K562 (cell line): Measurements from ENCODE around the gene EXOC4. TPM values are rescaled to one million over a fixed set of nuclear protein-coding genes. Genes with fewer than 3 reads are reported as not detected.

ENCODE experiments used
- ATAC-seq: fragments of 200-7000 bp; cut with Tn5 transposase; 3 replicates; pipeline ENCODE4 v1.9.1; 2020; ENCODE audit warnings: moderate library complexity
- BruUV-seq: library from RNA; stranded (reverse); fragments of 400-500 nt; replicated peaks from 2 replicates; lab custom pipeline; 2021; lab: Mats Ljungman, UMichigan
- CTCF ChIA-PET: fragments of 300-600 bp; formaldehyde crosslinking; extraction: SDS; loops from one replicate; lab custom pipeline; 2021; ENCODE audit warnings: low intra/inter-chr PET ratio; lab: Yijun Ruan, JAX
- POLR2A ChIA-PET: fragments of 300-600, 350-650 bp; sonication (Branson Sonifier 250); formaldehyde crosslinking; extraction: SDS; loops from one replicate; lab custom pipeline; 2021; ENCODE audit warnings: antibody characterized with exemption, inconsistent platforms; lab: Yijun Ruan, JAX
- DNase-seq, 4 experiments: peaks; one replicate each; pipeline versions ENCODE4 v3.0.0 to v3.0.0-alpha.2; 2011 to 2018; ENCODE audit warnings: low spot score in 3 of 4, mixed read lengths in 3 of 4; ENCODE audit errors: extremely low read depth in 1 of 4
- FAIRE-seq: peaks from 2 replicates; lab custom pipeline; 2011; peaks lifted over from hg19 to GRCh38; lab: Jason Lieb, UNC
- H2AFZ ChIP-seq: 2 replicates; pipeline ENCODE4 v1.6.0; 2011; ENCODE audit warnings: low read depth, low read length, control low read depth, inconsistent platforms
- H3K27ac ChIP-seq: fragments of 200-600 bp; 3 replicates; pipeline ENCODE4 v1.8.0; 2011; ENCODE audit warnings: low read depth, mild to moderate bottlenecking, control low read depth, inconsistent platforms, low read length, moderate library complexity, mixed read lengths; ENCODE audit errors: extremely low read depth
- H3K27me3 ChIP-seq, 2 experiments: fragments of 300-600 bp in 1 of 2; 2 replicates in 1 of 2; 3 replicates in 1 of 2; pipeline versions ENCODE4 v1.6.0 to v1.8.0; 2011; ENCODE audit warnings: inconsistent platforms in 2 of 2, low read length in 2 of 2, mild to moderate bottlenecking in 1 of 2, mixed read lengths in 1 of 2, moderate library complexity in 1 of 2; ENCODE audit not compliant: control insufficient read depth in 2 of 2, insufficient read depth in 2 of 2
- H3K36me3 ChIP-seq: fragments of 300-600 bp; 3 replicates; pipeline ENCODE4 v1.8.0; 2011; ENCODE audit warnings: mild to moderate bottlenecking, low read length, inconsistent platforms; ENCODE audit not compliant: control insufficient read depth, insufficient read depth
- H3K4me1 ChIP-seq, 2 experiments: fragments of 200-600 bp in 1 of 2; replicated peaks in 1 of 2; 2 replicates in 1 of 2; 3 replicates in 1 of 2; pipeline versions ENCODE4 v1.5.1 to v1.8.0; 2011; ENCODE audit warnings: inconsistent platforms in 2 of 2, low read length in 2 of 2, mild to moderate bottlenecking in 1 of 2, mixed read lengths in 1 of 2, moderate library complexity in 1 of 2; ENCODE audit not compliant: control insufficient read depth in 2 of 2, insufficient read depth in 2 of 2
- H3K4me2 ChIP-seq: 2 replicates; pipeline ENCODE4 v1.6.1; 2011; ENCODE audit warnings: low read length, control low read depth, inconsistent platforms, mixed read lengths; ENCODE audit not compliant: insufficient read depth
- H3K4me3 ChIP-seq: fragments of 200-600 bp; sonication (generic), shearing (Covaris generic); 2 replicates; pipeline ENCODE4 v1.5.1; 2016; ENCODE audit warnings: control low read depth, inconsistent platforms
- H3K79me2 ChIP-seq: fragments of 200-600 bp; 3 replicates; pipeline ENCODE4 v1.8.0; 2011; ENCODE audit warnings: low read length, inconsistent platforms; ENCODE audit not compliant: control insufficient read depth, insufficient read depth
- H3K9ac ChIP-seq, 2 experiments: 2 replicates each; pipeline versions ENCODE4 v1.6.0 to v1.6.1; 2011; ENCODE audit warnings: low read depth in 2 of 2, low read length in 2 of 2, control low read depth in 1 of 2, inconsistent platforms in 1 of 2, mild to moderate bottlenecking in 1 of 2, mixed read lengths in 1 of 2; ENCODE audit not compliant: insufficient read depth in 1 of 2
- H3K9me1 ChIP-seq: one replicate; pipeline ENCODE4 v1.6.0; 2011; ENCODE audit warnings: inconsistent platforms, mild to moderate bottlenecking, low read length, moderate library complexity; ENCODE audit not compliant: control insufficient read depth, insufficient read depth
- H3K9me3 ChIP-seq: replicated peaks from 2 replicates; pipeline ENCODE4 v1.5.1; 2011; ENCODE audit warnings: low read depth, low read length, inconsistent platforms; ENCODE audit not compliant: control insufficient read depth, insufficient read depth
- H4K20me1 ChIP-seq: replicated peaks from 2 replicates; pipeline ENCODE4 v1.6.1; 2011; ENCODE audit warnings: low read length, inconsistent platforms, mixed read lengths; ENCODE audit not compliant: control insufficient read depth, insufficient read depth
- C11orf30 ChIP-seq: fragments of 450-650 bp; IDR thresholded peaks from 2 replicates; pipeline ENCODE4 v1.6.1; 2016; ENCODE audit warnings: low read depth, mild to moderate bottlenecking
- CBX8 ChIP-seq: fragments of 200-600 bp; sonication (generic); IDR thresholded peaks from 2 replicates; pipeline ENCODE4 v1.6.1; 2012; ENCODE audit warnings: borderline replicate concordance, mixed run types, low read depth, mild to moderate bottlenecking, moderate library complexity, mixed read lengths, low read length, control low read depth, inconsistent platforms; ENCODE audit not compliant: poor library complexity, severe bottlenecking; ENCODE audit errors: extremely low read depth
- CHD2 ChIP-seq: IDR thresholded peaks from 2 replicates; pipeline ENCODE4 v1.6.1; 2011; ENCODE audit warnings: low read depth, low read length
- CTBP1 ChIP-seq: fragments of 450-650 bp; IDR thresholded peaks from 2 replicates; pipeline ENCODE4 v1.6.1; 2016; ENCODE audit warnings: borderline replicate concordance
- DIDO1 ChIP-seq: fragments of 450-650 bp; IDR thresholded peaks from 2 replicates; pipeline ENCODE4 v1.6.1; 2016; ENCODE audit warnings: low read depth, missing biosample characterization, missing genetic modification characterization
- KAT8 ChIP-seq: fragments of 450-650 bp; IDR thresholded peaks from 2 replicates; pipeline ENCODE4 v1.6.1; 2016; ENCODE audit warnings: low read depth, mild to moderate bottlenecking
- KLF10 ChIP-seq: fragments of 250-450 bp; sonication (Bioruptor Pico); IDR thresholded peaks from 2 replicates; pipeline ENCODE4 v1.6.1; 2021; ENCODE audit warnings: matching md5 sums
- MAFG ChIP-seq: fragments of 450-650 bp; conservative IDR thresholded peaks from 2 replicates; pipeline ENCODE4 v1.6.1; 2016; ENCODE audit warnings: missing genetic modification characterization, missing compliant biosample characterization
- MAFK ChIP-seq: IDR thresholded peaks from 2 replicates; pipeline ENCODE4 v1.6.1; 2011; ENCODE audit warnings: low read length, improper control_type of control experiment
- MTA2 ChIP-seq: fragments of 450-650 bp; IDR thresholded peaks from 2 replicates; pipeline ENCODE4 v1.6.1; 2016; ENCODE audit warnings: low read depth
- PYGO2 ChIP-seq: fragments of 450-650 bp; IDR thresholded peaks from 2 replicates; pipeline ENCODE4 v1.6.1; 2016; ENCODE audit warnings: mild to moderate bottlenecking, missing genetic modification characterization, moderate library complexity, missing compliant biosample characterization
- SMARCE1 ChIP-seq: fragments of 450-650 bp; IDR thresholded peaks from 2 replicates; pipeline ENCODE4 v1.7.1; 2016; ENCODE audit warnings: mild to moderate bottlenecking
- SNRNP70 ChIP-seq: fragments of 200-400 bp; formaldehyde crosslinking; optimal IDR thresholded peaks from 2 replicates; pipeline ENCODE3; 2017; ENCODE audit warnings: low read depth, low read length
- SREBF2 ChIP-seq: sonication (generic); formaldehyde crosslinking; IDR thresholded peaks from 2 replicates; pipeline ENCODE4 v1.4.0; 2020; ENCODE audit warnings: mild to moderate bottlenecking, missing genetic modification reagents
- STAT5B ChIP-seq: fragments of 250-450 bp; sonication (Bioruptor Pico); IDR thresholded peaks from 2 replicates; pipeline ENCODE4 v1.8.0; 2021; ENCODE audit warnings: mild to moderate bottlenecking, inconsistent platforms
- ZNF280A ChIP-seq: fragments of 450-650 bp; IDR thresholded peaks from 2 replicates; pipeline ENCODE4 v1.6.1; 2018; ENCODE audit warnings: mild to moderate bottlenecking, low read depth; ENCODE audit not compliant: partially characterized antibody
- WGBS: fragments of 100-300 bp; shearing (Covaris generic); methylation state at CpG from one replicate; pipeline ENCODE4 v1.1.6; 2016; ENCODE audit warnings: low coverage, mixed read lengths; ENCODE audit not compliant: insufficient coverage; ENCODE audit errors: missing lambda C conversion rate; 5-methylcytosine and 5-hydroxymethylcytosine counted together
- in situ Hi-C: fragments of 300-500 bp; cut with MboI; formaldehyde crosslinking; loops from 4 replicates; pipeline ENCODE4 v1.15.0; 2018; ENCODE audit warnings: inconsistent platforms, mixed read lengths
- intact Hi-C: fragments of 100-400 bp; cut with micrococcal nuclease; formaldehyde crosslinking; loops from 2 replicates; pipeline ENCODE4 v1.14.2; 2022
- polyA plus RNA-seq, 8 experiments: library from polyadenylated mRNA; depleted of rRNA in 4 of 8; stranded (reverse) in 5 of 8; unstranded in 3 of 8; fragments of >200 nt; fragmentation: Nextera tagmentation in 2 of 8; fragmentation: Illumina TruSeq in 1 of 8; extraction: Ambion mirVana in 2 of 8; extraction: Trizol in 1 of 8; gene quantifications; 2 replicates each; pipeline versions ENCODE4 v1.2.1 to v1.2.3, GENCODE V29; 2011 to 2014; ENCODE audit warnings: inconsistent platforms in 1 of 8, missing spikeins in 1 of 8
- total RNA-seq, 7 experiments: library from RNA; depleted of rRNA in 6 of 7; stranded (reverse); fragments of >200 nt in 6 of 7; fragmentation: Illumina TruSeq in 2 of 7; extraction: Trizol in 2 of 7; gene quantifications; 2 replicates each; pipeline versions ENCODE4 v1.2.1 to v1.2.3, GENCODE V29; 2011 to 2021; ENCODE audit warnings: low replicate concordance in 1 of 7
- TF ChIP-seq, protein P1 (sequence below): fragments of 250-450 bp; sonication (Bioruptor Pico); IDR thresholded peaks from 2 replicates; pipeline ENCODE4 v1.8.0; 2022; ENCODE audit warnings: moderate library complexity, mild to moderate bottlenecking, inconsistent platforms
- TF ChIP-seq, protein P2 (sequence below): sonication (generic); formaldehyde crosslinking; IDR thresholded peaks from 2 replicates; pipeline ENCODE4 v1.8.0; 2023; ENCODE audit warnings: mild to moderate bottlenecking, missing genetic modification reagents
- TF ChIP-seq, protein P3 (sequence below): sonication (generic); formaldehyde crosslinking; IDR thresholded peaks from 2 replicates; pipeline ENCODE4 v1.8.1; 2022; ENCODE audit warnings: missing genetic modification reagents

EXOC4 gene
- total and polyA plus RNA-seq, 9 of the 15 experiments (the other 6 are each of a cell fraction or from before 2014, with no cell fraction given), result 18.5 to 73.1 (median 46.6) TPM

- no peak for ATAC-seq
- WGBS, result 46% methylated on average over 4 of the region's 4 CpGs
- TF ChIP-seq, protein P1, sequence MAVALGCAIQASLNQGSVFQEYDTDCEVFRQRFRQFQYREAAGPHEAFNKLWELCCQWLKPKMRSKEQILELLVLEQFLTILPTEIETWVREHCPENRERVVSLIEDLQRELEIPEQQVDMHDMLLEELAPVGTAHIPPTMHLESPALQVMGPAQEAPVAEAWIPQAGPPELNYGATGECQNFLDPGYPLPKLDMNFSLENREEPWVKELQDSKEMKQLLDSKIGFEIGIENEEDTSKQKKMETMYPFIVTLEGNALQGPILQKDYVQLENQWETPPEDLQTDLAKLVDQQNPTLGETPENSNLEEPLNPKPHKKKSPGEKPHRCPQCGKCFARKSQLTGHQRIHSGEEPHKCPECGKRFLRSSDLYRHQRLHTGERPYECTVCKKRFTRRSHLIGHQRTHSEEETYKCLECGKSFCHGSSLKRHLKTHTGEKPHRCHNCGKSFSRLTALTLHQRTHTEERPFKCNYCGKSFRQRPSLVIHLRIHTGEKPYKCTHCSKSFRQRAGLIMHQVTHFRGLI, result no peak
- TF ChIP-seq DIDO1 (tag), result no peak
- TF ChIP-seq CTBP1, result no peak
- TF ChIP-seq MAFK, result peak; percentile 82
- TF ChIP-seq, protein P2, sequence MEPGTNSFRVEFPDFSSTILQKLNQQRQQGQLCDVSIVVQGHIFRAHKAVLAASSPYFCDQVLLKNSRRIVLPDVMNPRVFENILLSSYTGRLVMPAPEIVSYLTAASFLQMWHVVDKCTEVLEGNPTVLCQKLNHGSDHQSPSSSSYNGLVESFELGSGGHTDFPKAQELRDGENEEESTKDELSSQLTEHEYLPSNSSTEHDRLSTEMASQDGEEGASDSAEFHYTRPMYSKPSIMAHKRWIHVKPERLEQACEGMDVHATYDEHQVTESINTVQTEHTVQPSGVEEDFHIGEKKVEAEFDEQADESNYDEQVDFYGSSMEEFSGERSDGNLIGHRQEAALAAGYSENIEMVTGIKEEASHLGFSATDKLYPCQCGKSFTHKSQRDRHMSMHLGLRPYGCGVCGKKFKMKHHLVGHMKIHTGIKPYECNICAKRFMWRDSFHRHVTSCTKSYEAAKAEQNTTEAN (CRISPR knock-in tag), result no peak
- no peak for TF ChIP-seq SNRNP70
- TF ChIP-seq CHD2, result no peak
- TF ChIP-seq, protein P3, sequence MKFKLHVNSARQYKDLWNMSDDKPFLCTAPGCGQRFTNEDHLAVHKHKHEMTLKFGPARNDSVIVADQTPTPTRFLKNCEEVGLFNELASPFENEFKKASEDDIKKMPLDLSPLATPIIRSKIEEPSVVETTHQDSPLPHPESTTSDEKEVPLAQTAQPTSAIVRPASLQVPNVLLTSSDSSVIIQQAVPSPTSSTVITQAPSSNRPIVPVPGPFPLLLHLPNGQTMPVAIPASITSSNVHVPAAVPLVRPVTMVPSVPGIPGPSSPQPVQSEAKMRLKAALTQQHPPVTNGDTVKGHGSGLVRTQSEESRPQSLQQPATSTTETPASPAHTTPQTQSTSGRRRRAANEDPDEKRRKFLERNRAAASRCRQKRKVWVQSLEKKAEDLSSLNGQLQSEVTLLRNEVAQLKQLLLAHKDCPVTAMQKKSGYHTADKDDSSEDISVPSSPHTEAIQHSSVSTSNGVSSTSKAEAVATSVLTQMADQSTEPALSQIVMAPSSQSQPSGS (CRISPR knock-in tag), result no peak
- TF ChIP-seq C11orf30, result peak; percentile 69
- peak; percentile 61 for TF ChIP-seq MAFG (tag)
- no peak for TF ChIP-seq ZNF280A
- no peak for TF ChIP-seq PYGO2 (tag)
- TF ChIP-seq SREBF2 (CRISPR knock-in tag), result no peak
- TF ChIP-seq STAT5B (CRISPR knock-in tag), result no peak
- no peak for TF ChIP-seq KAT8
- no peak for TF ChIP-seq MTA2
- TF ChIP-seq SMARCE1, result no peak
- TF ChIP-seq KLF10 (CRISPR knock-in tag), result no peak
- no peak for TF ChIP-seq CBX8
Measured at GRCh38 chr7:133591704-133592340, 338.9 kb downstream of the EXOC4 start.

More at GRCh38 chr7:133591704-133592340, 338.9 kb downstream of the EXOC4 start:
- POLR2A ChIA-PET, result no interaction called here
- H3K27ac ChIP-seq, result no peak overlapping the region
- H3K4me2 ChIP-seq, result no peak overlapping the region
- no peaks in the 10 kb centered on the region for H4K20me1 ChIP-seq
- no peak overlapping the region for H2AFZ ChIP-seq
- CTCF ChIA-PET, result interaction anchor here (0.5 kb wide), 1 partner anchor 124 kb away, joined by 3 read pairs; no protein-coding TSS in a partner anchor
- DNase-seq, result no peak
- no peaks in the 10 kb centered on the region for H3K9me3 ChIP-seq
- FAIRE-seq, result no peak
- no TSS peak for BruUV-seq
- no peaks in the 10 kb centered on the region for H3K27me3 ChIP-seq
- intact Hi-C loops, result no loop called here
- in situ Hi-C loops, result no loop called here
- no peaks in the 10 kb centered on the region for H3K79me2 ChIP-seq
- H3K36me3 ChIP-seq, result no peaks in the 10 kb centered on the region
- no peaks in the 10 kb centered on the region for H3K9me1 ChIP-seq
- no peak overlapping the region for H3K4me3 ChIP-seq
- no peaks in the 10 kb centered on the region for H3K4me1 ChIP-seq
- no peak overlapping the region for H3K9ac ChIP-seq
